Upper lobe of right lung (tissue), 1 donor: ENCODE results near the gene DOK6. TPM values are rescaled to one million over a fixed set of nuclear protein-coding genes. Genes with fewer than 3 reads are reported as not detected.

Experiments used
- ATAC-seq: fragments of 200-7000 bp; cut with Tn5 transposase; one replicate; pipeline ENCODE4 v1.9.1; 2020; ENCODE audit warnings: mild to moderate bottlenecking, moderate library complexity
- DNase-seq: peaks from one replicate; pipeline ENCODE4 v3.0.0-alpha.2; 2020
- H3K27ac ChIP-seq: fragments of 200-600 bp; one replicate; pipeline ENCODE4 v1.8.0; 2022
- H3K27me3 ChIP-seq: fragments of 200-600 bp; one replicate; pipeline ENCODE4 v1.8.0; 2022; ENCODE audit warnings: mild to moderate bottlenecking
- H3K36me3 ChIP-seq: fragments of 200-600 bp; one replicate; pipeline ENCODE4 v1.8.0; 2022
- H3K4me1 ChIP-seq: fragments of 200-600 bp; one replicate; pipeline ENCODE4 v1.8.0; 2022
- H3K4me3 ChIP-seq: fragments of 200-600 bp; one replicate; pipeline ENCODE4 v1.8.0; 2022; ENCODE audit warnings: mild to moderate bottlenecking
- H3K9me3 ChIP-seq: fragments of 200-600 bp; one replicate; pipeline ENCODE4 v1.8.0; 2022
- CTCF ChIP-seq: fragments of 200-600 bp; IDR thresholded peaks from one replicate; pipeline ENCODE4 v1.8.0; 2022; ENCODE audit warnings: antibody characterized with exemption
- intact Hi-C: fragments of 100-400 bp; cut with DNase I; formaldehyde crosslinking; loops from one replicate; pipeline ENCODE4 v1.11.0; 2022
- total RNA-seq: library from RNA; stranded (reverse); fragmentation: NEBNext Ultra II Directional; extraction: Animal tissue kit (Norgen Biotek cat#: 25700); gene quantifications from one replicate; pipeline ENCODE4 v1.2.1, GENCODE V29; 2021
- donor health status: DM: no; HTN: yes; CAD: no; lungs with severe emphysema.

Gene DOK6
- total RNA-seq, 1 donor from 2014 or later: 5.9 TPM

GRCh38 chr18:69758458-69758857 is 357.8 kb downstream of the DOK6 start:
- Histone ChIP-seq H3K9me3 (no peaks in the 10 kb centered on the region), H3K27ac (no peak overlapping the region), H3K4me3 (no peak overlapping the region), H3K27me3 (no peaks in the 10 kb centered on the region), H3K4me1 (no peaks in the 10 kb centered on the region), H3K36me3 (no peaks in the 10 kb centered on the region)
- intact Hi-C loops: no loop called here
- ATAC-seq: no peak
- TF ChIP-seq CTCF: no peak
- no peak for DNase-seq

GRCh38 chr18:69759046-69759445 is 358.4 kb downstream of the DOK6 start:
- no peaks in the 10 kb centered on the region for H3K9me3 ChIP-seq
- no peaks in the 10 kb centered on the region for H3K36me3 ChIP-seq
- DNase-seq (no peak), ATAC-seq (no peak)
- H3K27me3 ChIP-seq: no peaks in the 10 kb centered on the region
- no peak overlapping the region for H3K4me3 ChIP-seq
- no peak for TF ChIP-seq CTCF
- no peaks in the 10 kb centered on the region for H3K4me1 ChIP-seq
- intact Hi-C loops: no loop called here
- H3K27ac ChIP-seq: no peak overlapping the region

GRCh38 chr18:69763002-69763401 is 362.3 kb downstream of the DOK6 start:
- no peak for TF ChIP-seq CTCF
- intact Hi-C loops: no loop called here
- Histone ChIP-seq H3K36me3 (no peaks in the 10 kb centered on the region), H3K27me3 (no peaks in the 10 kb centered on the region), H3K9me3 (no peaks in the 10 kb centered on the region), H3K4me3 (no peak overlapping the region), H3K27ac (no peak overlapping the region), H3K4me1 (no peaks in the 10 kb centered on the region)
- ATAC-seq (no peak), DNase-seq (no peak)

- no peaks in the 10 kb centered on the region for H3K4me1 ChIP-seq
- DNase-seq (no peak), ATAC-seq (no peak)
- H3K27ac ChIP-seq: no peak overlapping the region
- H3K36me3 ChIP-seq: no peaks in the 10 kb centered on the region
- H3K4me3 ChIP-seq: no peak overlapping the region
- no peaks in the 10 kb centered on the region for H3K27me3 ChIP-seq
- no peaks in the 10 kb centered on the region for H3K9me3 ChIP-seq
- intact Hi-C loops: no loop called here
- TF ChIP-seq CTCF: no peak
Measured at GRCh38 chr18:69763821-69764220, 363.1 kb downstream of the DOK6 start.

- intact Hi-C loops: no loop called here
- DNase-seq (no peak), ATAC-seq (no peak)
Measured at GRCh38 chr18:69770238-69770637, 369.6 kb downstream of the DOK6 start.

More at GRCh38 chr18:69770238-69770637, 369.6 kb downstream of the DOK6 start:
- Histone ChIP-seq H3K4me1 (no peaks in the 10 kb centered on the region), H3K27ac (no peak overlapping the region), H3K4me3 (no peak overlapping the region), H3K27me3 (no peaks in the 10 kb centered on the region), H3K36me3 (no peaks in the 10 kb centered on the region), H3K9me3 (no peaks in the 10 kb centered on the region)
- TF ChIP-seq CTCF: no peak
